SIG-M5 treated with dmso at 0.1 percent for 504 hours (cell line): ENCODE data around the gene CLCA4.
"Not testable (repeated sequence)": the region's sequence is repeated elsewhere in the genome, so short reads cannot be mapped to it uniquely, and the experiment has no call there.

Source experiments
- DNase-seq: peaks from one replicate; lab custom pipeline; 2025; ENCODE audit not compliant: unreplicated experiment; lab: John Stamatoyannopoulos, UW

The CLCA4 gene

GRCh38 chr1:86596741-86597290 lies 49.9 kb downstream of the CLCA4 start:
- no peak for DNase-seq

DNA sequence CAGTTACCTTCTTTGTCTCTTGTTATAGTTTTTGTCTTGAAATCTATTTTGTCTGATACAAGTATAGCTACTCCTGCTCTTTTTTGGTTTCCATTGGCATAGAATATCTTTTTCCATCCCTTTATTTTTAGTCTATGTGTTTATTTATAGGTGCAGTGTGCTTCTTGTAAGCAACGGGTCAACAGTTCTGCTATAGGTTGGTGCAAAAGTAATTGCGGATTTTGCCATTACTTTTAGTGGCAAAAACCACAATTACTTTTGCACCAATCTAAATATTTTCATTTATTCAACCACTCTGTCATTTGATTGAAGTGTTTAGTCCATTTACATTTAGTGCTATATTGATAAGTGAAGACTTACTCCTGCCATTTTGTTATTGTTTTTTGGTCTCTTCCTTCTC lies 59.2 kb downstream of the CLCA4 start:
- not testable (repeated sequence) for DNase-seq

- no peak for DNase-seq
These were observed 69.6 kb downstream of the CLCA4 start for GRCh38 chr1:86616433-86616832.

DNA sequence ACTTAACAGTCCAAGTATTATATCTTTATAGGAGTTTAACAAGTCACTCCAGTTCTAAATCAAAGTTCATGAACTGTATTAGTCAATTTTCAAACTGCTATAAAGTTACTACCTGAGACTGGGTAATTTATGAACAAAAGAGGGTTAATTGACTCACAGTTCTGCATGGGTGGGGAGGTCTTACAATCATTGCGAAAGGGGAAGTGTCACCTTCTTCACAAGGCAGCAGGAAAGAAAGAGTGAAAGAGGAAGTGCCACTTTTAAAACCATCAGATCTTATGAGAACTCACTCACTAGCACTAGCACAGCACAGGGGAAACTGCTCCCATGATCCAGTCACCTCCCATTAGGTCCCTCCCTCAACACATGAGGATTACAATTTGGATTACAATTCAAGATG lies 70.0 kb downstream of the CLCA4 start:
- DNase-seq = peak; percentile 90

DNA sequence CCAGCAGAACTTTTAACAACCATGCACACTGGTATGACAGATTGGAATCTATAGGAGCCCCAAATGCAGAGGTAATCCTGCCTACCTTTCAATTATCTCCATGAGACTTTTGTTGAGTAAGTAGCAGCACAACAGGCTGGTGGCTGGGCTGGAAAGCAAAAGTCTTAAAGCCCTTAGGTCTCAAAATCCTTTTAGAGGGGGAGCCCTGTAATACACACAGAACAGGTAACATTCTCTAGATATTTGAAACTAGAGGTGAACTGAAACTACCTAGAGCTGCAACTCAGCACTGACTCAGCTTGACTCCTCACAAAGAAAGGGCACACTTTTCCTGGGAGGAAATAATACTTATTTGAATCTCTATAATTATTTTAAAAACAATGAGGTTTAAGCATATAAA lies 71.5 kb downstream of the CLCA4 start:
- DNase-seq = no peak

GRCh38 chr1:86619313-86619712 lies 72.4 kb downstream of the CLCA4 start:
- DNase-seq = no peak

DNA sequence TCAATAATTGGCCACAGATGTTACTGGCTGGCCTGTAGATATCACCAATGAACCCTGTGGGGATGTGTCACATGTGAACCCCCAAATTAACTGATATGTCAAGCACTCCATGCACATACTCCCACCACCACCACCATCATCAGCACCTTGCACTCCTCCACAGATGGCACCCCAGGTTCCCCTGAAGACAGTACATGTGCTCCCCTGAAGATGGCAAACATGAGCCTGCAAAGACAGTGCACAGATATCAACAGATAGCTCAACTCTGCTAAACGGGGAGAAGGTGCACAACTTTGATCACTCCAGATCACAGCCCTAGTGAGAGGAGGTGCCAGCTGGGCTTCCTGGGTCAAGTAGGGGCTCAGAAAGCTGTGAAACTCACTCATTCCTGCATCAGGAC lies 74.4 kb downstream of the CLCA4 start:
- DNase-seq = no peak
